Measurements from ENCODE around the gene SCN7A. TPM values are rescaled to one million over a fixed set of nuclear protein-coding genes. Genes with fewer than 3 reads are reported as not detected.
"Not testable (repeated sequence)": the region's sequence is repeated elsewhere in the genome, so short reads cannot be mapped to it uniquely, and the experiment has no call there.

SCN7A gene
- total and polyA plus RNA-seq, 2 of the 4 experiments (the other 2 are of a cell fraction): 0.39 to 0.90 TPM

GRCh38 chr2:166455823-166456222, 38.2 kb downstream of the SCN7A start:
- H3K9ac ChIP-seq (ENCODE audit: low read depth, low read length); DNase-seq; H3K9me1 ChIP-seq (ENCODE audit: insufficient read depth, low read length); H2AFZ ChIP-seq (replicated peaks; ENCODE audit: low read length, poor library complexity); H2BK5ac ChIP-seq (ENCODE audit: low read depth, low read length, poor library complexity, severe bottlenecking); H3K56ac ChIP-seq (ENCODE audit: extremely low read depth, insufficient read depth, low read length); POLR2A ChIA-PET (ENCODE audit: unreplicated experiment); H4K5ac ChIP-seq (ENCODE audit: low read depth, low read length); H2AK9ac ChIP-seq (replicated peaks; ENCODE audit: low read depth, low read length, poor library complexity); in situ Hi-C loops (cut with MboI; ENCODE audit: low sequenced_read_pairs); H4K91ac ChIP-seq (ENCODE audit: insufficient read depth, low read depth, low read length); intact Hi-C loops (cut with micrococcal nuclease); H3K4me2 ChIP-seq (ENCODE audit: low read depth, low read length); ATAC-seq (ENCODE audit: low read depth); H3K14ac ChIP-seq (replicated peaks; ENCODE audit: low read depth, low read length); H3K4me1 ChIP-seq (ENCODE audit: control insufficient read depth, insufficient read depth, low read length); H3K18ac ChIP-seq (ENCODE audit: low read depth, low read length); H3K79me1 ChIP-seq (ENCODE audit: low read depth in 1 of 2, low read length in 2 of 2); H2BK15ac ChIP-seq (ENCODE audit: low read depth, low read length); H2BK20ac ChIP-seq (ENCODE audit: low read depth, low read length); H3K4me3 ChIP-seq (ENCODE audit: insufficient read depth, low read depth, low read length); H3K27me3 ChIP-seq (ENCODE audit: control insufficient read depth, insufficient read depth, low read length); H3K36me3 ChIP-seq (ENCODE audit: control insufficient read depth, insufficient read depth, low read length); H3K9me3 ChIP-seq (ENCODE audit: control insufficient read depth, insufficient read depth, low read length); H2BK120ac ChIP-seq (ENCODE audit: low read depth, low read length); H3K27ac ChIP-seq (ENCODE audit: insufficient read depth, low read length); H3K4ac ChIP-seq (ENCODE audit: low read depth, low read length); dilution Hi-C loops (cut with HindIII; ENCODE audit: low sequenced_read_pairs, unreplicated experiment); H3K23ac ChIP-seq (ENCODE audit: low read depth, low read length); H2AK5ac ChIP-seq (ENCODE audit: low read depth, low read length); BruUV-seq (replicated peaks); H4K20me1 ChIP-seq (ENCODE audit: insufficient read depth, low read length); H4K8ac ChIP-seq (ENCODE audit: low read depth in 2 of 2, low read length in 2 of 2): not testable (repeated sequence)
- no CpG with 5 or more reads among the region's 4 CpGs for WGBS, 2 experiments (ENCODE audit: extremely low coverage in 2 of 2, insufficient read length in 1 of 2)
- CTCF ChIA-PET: interaction anchor here (0.6 to 1.2 kb wide), 3 partner anchors 26 to 593 kb away, joined by 3 to 4 read pairs (median 4); no protein-coding TSS in a partner anchor
